NT2/D1 (cell line): ENCODE measurements around the gene MORN1.

Source experiments
- DNase-seq: peaks from one replicate; pipeline ENCODE4 v3.0.0-alpha.2; 2011; ENCODE audit warnings: low read depth, low spot score
- H3K27me3 ChIP-seq: 2 replicates; pipeline ENCODE4 v1.6.0; 2011; ENCODE audit warnings: mild to moderate bottlenecking; ENCODE audit not compliant: insufficient read length, insufficient read depth
- H3K36me3 ChIP-seq: 2 replicates; pipeline ENCODE4 v1.6.1; 2011; ENCODE audit warnings: mild to moderate bottlenecking, low read length, mixed read lengths; ENCODE audit not compliant: insufficient read depth, insufficient read length
- H3K4me1 ChIP-seq: 2 replicates; pipeline ENCODE4 v1.5.1; 2011; ENCODE audit not compliant: insufficient read depth, insufficient read length
- H3K4me3 ChIP-seq: 2 replicates; pipeline ENCODE4 v1.5.1; 2011; ENCODE audit warnings: low read depth; ENCODE audit not compliant: insufficient read length
- H3K9ac ChIP-seq: 2 replicates; pipeline ENCODE4 v1.6.0; 2011; ENCODE audit warnings: low read depth; ENCODE audit not compliant: insufficient read length
- H3K9me3 ChIP-seq: 2 replicates; pipeline ENCODE4 v1.5.1; 2011; ENCODE audit warnings: mild to moderate bottlenecking, low read length; ENCODE audit not compliant: insufficient read depth
- SUZ12 ChIP-seq: IDR thresholded peaks from 2 replicates; pipeline ENCODE4 v1.6.1; 2011; ENCODE audit not compliant: insufficient read length, insufficient read depth; ENCODE audit errors: extremely low read depth
- YY1 ChIP-seq: IDR thresholded peaks from 2 replicates; pipeline ENCODE4 v1.6.1; 2011; ENCODE audit not compliant: insufficient read length, insufficient read depth
- ZNF274 ChIP-seq: IDR thresholded peaks from 2 replicates; pipeline ENCODE4 v1.6.1; 2011; ENCODE audit warnings: mild to moderate bottlenecking, low read depth, low read length

MORN1 gene

DNA sequence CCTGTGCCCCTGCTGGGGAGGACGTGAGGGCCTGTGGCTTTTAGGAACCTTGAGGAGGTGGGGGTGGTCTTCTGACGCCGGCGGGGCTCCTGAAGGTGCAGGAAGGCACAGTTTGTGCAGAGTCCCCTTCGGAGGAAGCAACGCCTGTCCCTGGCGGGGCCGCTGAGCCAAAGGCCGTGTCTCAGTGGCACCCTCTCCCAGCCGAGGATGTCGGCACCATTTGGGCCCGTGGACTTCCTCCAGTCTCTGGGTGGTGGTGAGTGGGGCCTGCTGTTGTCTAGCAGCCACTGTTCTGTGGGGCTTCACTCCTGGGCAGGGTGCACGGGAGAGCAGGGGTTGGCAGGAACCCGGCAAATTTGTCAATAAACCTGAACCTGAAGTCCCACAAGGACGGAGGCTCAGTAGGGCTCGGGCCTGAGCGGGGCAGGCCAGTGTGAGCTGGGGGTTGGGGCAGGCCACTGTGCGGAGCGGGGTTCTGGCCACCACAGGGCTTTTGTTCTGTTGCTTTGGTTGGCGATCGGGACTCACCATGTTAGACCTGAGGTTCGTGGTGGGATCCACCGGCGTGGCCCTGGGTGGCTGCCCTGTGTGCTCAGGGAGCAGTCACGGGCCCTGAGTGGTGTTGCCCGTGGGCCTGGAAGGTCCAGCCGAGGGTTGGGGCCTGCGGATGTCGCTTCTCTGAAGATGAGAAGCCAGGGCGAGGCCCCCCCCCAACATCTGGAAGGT is 98.5 kb downstream of the MORN1 start:
- DNase-seq = no peak
- Histone ChIP-seq H3K36me3 (peaks cover 51% of the 10 kb centered on the region), H3K27me3 (no peaks in the 10 kb centered on the region), H3K4me3 (no peak overlapping the region), H3K9ac (no peak overlapping the region), H3K9me3 (no peaks in the 10 kb centered on the region), H3K4me1 (peaks cover 15% of the 10 kb centered on the region)
- no peak for TF ChIP-seq SUZ12
- no peak for TF ChIP-seq ZNF274
- no peak for TF ChIP-seq YY1

DNA sequence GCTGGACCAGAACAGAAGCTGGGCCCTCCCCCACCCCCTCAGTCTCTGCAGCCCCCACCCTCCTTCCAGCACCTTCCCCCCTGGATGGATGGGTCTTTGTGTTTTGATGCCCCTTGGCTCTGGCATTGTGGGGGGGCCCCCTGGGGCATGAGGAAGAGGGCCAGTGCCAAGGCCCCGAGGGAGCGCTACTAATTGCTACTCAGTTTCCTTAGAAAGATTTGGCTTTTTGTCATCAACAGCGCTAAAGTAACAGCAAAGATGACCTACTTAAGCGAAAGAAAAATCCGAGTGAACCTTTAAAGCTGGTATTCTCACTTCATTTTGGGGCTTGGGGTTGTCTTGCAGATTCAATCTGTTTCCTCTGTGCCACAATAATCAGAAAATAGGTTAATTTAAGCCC is 99.8 kb downstream of the MORN1 start:
- peaks cover 15% of the 10 kb centered on the region for H3K4me1 ChIP-seq
- H3K36me3 ChIP-seq = peaks cover 42% of the 10 kb centered on the region
- H3K9me3 ChIP-seq = no peaks in the 10 kb centered on the region
- no peaks in the 10 kb centered on the region for H3K27me3 ChIP-seq
- TF ChIP-seq ZNF274 (no peak), YY1 (no peak), SUZ12 (no peak)
- no peak overlapping the region for H3K4me3 ChIP-seq
- DNase-seq = no peak
- no peak overlapping the region for H3K9ac ChIP-seq

DNA sequence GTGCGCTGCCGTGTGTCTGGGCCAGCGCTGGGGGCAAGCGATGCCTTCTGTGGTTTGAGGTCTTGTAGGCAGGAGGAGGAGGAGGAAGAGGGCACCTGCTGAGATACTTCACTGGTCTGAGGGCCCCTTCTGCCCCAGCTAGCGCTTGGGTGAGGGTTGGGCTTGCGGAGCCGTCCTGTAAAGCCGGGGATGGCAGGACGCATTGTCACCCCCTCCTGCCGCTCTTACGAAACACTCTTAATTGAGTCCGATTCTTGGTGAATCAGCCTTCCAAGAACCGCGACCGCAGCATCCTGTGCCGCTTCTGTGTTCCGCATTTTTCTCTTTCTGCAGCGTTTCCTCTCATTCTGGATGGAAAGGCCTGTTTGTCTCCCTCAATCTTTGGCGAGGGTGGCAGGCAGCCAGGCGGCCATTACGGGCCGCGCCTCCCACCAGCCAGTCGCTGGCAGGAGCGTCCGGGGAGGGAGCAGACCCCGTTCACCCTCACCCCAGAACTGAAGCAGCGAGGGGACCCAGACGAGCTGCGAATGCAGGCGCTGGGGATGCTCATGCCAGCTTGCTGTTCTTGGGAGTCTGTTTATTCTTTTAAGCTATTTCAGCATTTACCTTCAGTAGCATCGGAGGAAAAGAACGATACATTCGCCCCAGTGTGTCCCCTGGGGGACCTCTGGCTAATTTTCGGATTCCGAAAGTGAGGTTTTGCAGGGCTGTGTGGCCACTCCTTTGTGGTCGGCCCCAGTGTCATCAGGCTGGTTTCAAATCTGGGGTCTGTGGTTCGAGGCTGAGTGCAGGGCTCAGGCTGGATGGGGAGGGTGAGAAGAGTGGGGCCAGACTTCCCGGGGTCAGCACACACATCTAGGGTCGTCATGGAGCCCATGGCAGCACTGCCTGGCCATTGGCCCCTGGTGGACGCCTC is 100.5 kb downstream of the MORN1 start:
- Histone ChIP-seq H3K4me1 (peaks cover 15% of the 10 kb centered on the region), H3K9ac (no peak overlapping the region), H3K27me3 (no peaks in the 10 kb centered on the region), H3K36me3 (peaks cover 42% of the 10 kb centered on the region), H3K4me3 (no peak overlapping the region), H3K9me3 (no peaks in the 10 kb centered on the region)
- no peak for DNase-seq
- TF ChIP-seq YY1 = no peak
- no peak for TF ChIP-seq ZNF274
- TF ChIP-seq SUZ12 = no peak

DNA sequence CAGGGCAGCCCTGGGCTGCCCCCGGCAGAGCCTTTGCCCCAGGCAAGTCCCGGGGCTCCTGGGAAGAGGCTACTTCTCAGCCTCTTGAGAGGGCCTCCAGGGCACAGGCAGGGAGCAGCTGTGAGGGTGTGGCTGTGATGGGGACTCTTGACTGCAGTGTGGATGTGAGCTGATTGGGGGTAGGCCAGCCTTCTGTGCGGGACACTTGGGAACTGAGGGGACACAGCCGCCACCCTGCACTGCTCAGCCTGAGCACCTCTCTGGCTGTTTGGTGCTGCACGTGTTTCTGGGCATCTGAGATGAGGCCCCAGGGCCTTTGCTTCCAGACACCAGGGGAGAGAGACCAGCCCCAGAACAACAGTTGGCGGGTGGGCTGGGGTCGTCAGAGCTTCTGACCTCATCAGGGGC is 101.2 kb downstream of the MORN1 start:
- H3K36me3 ChIP-seq = peaks cover 36% of the 10 kb centered on the region
- H3K27me3 ChIP-seq = no peaks in the 10 kb centered on the region
- H3K9me3 ChIP-seq = no peaks in the 10 kb centered on the region
- DNase-seq = no peak
- TF ChIP-seq ZNF274 (no peak), SUZ12 (no peak), YY1 (no peak)
- H3K4me1 ChIP-seq = peaks cover 15% of the 10 kb centered on the region
- no peak overlapping the region for H3K9ac ChIP-seq
- H3K4me3 ChIP-seq = no peak overlapping the region

DNA sequence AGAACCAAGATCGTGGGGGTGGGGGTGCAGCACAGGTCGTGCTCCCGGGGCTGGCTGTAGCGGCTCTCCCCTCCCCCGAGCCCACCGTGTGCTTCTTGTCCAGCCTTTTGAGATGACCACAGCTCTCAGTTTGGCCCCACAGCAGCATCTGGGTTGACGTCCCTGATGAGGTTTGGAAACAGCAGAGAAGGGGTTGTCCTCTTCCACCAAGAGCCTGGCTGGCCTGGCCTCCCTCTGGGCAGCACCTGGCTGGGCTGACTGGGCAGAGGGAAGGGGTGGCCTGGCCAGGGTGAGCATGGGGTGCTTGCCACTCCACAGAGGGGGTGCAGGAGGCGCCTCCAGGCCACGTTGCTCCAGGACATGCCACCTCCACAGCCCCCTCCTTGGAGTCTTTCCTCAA is 101.7 kb downstream of the MORN1 start:
- H3K4me1 ChIP-seq = peaks cover 15% of the 10 kb centered on the region
- H3K36me3 ChIP-seq = peaks cover 31% of the 10 kb centered on the region
- H3K9ac ChIP-seq = no peak overlapping the region
- H3K4me3 ChIP-seq = no peak overlapping the region
- TF ChIP-seq YY1 = no peak
- DNase-seq = no peak
- H3K27me3 ChIP-seq = no peaks in the 10 kb centered on the region
- H3K9me3 ChIP-seq = no peaks in the 10 kb centered on the region

DNA sequence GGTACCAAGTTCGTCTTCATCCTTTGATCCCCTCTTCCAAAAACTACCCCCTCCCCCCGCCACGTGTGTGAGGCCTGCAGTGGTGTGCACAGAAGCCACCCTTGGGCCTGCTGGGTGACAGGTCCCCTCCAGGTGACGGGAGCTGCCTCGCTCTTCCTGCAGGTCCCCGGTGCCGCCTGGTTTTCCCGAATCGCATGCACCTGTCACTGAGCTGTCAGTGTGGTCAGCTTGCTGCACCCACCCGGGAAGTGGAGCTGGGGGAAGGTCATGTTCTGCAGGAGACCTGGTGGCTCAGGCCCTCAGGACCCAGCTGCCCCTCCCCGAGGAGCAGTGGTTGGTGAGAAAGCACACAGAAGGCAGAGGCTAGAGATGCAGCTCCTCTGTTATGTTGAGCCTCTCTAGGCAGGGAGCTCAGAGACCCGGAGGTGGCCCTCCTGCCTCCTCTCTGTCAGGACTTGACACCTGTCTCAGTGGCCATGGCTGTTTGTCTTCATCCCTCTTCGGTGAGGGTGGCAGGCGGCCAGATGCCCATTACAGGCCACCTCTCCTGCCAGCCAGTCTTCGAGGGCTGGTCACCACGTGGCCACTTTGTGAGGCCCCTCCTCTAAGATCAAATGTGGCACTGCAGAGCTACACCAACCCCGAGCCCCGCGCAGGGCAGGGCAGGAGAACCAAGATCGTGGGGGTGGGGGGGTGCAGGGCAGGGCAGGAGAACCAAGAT is 102.4 kb downstream of the MORN1 start:
- Histone ChIP-seq H3K4me3 (no peak overlapping the region), H3K4me1 (peaks cover 15% of the 10 kb centered on the region), H3K27me3 (no peaks in the 10 kb centered on the region), H3K9ac (no peak overlapping the region), H3K9me3 (no peaks in the 10 kb centered on the region), H3K36me3 (peaks cover 25% of the 10 kb centered on the region)
- TF ChIP-seq YY1 (no peak), SUZ12 (no peak), ZNF274 (no peak)
- no peak for DNase-seq

DNA sequence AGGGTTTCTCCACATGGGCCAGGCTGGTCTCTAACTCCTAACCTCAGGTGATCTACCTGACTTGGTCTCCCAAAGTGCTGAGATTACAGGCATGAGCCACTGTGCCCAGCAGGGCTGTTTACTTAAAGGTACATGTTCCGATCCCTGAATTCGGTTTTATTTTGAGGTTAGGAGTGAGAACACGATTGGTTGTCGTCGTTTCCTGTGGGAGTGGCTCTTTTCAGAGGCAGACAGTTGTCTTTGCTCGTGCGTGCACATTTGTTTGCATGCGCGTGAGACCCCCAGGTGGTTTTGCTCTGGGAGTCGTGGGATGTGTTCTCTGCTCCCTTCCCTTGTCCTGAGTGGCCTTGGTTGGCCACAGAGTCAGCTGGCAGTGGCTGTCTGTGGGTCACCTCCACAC is 103.0 kb downstream of the MORN1 start:
- Histone ChIP-seq H3K9ac (no peak overlapping the region), H3K27me3 (no peaks in the 10 kb centered on the region), H3K9me3 (no peaks in the 10 kb centered on the region), H3K4me3 (no peak overlapping the region), H3K36me3 (peaks cover 27% of the 10 kb centered on the region), H3K4me1 (peaks cover 18% of the 10 kb centered on the region)
- TF ChIP-seq SUZ12 (no peak), YY1 (no peak), ZNF274 (no peak)
- no peak for DNase-seq
